ENCODE data around the gene RGS19. TPM values are rescaled to one million over a fixed set of nuclear protein-coding genes. Genes with fewer than 3 reads are reported as not detected.

Gene RGS19
- polyA plus RNA-seq, 1 of the 3 experiments (the other 2 are of a cell fraction), result 20.5 TPM

DNA sequence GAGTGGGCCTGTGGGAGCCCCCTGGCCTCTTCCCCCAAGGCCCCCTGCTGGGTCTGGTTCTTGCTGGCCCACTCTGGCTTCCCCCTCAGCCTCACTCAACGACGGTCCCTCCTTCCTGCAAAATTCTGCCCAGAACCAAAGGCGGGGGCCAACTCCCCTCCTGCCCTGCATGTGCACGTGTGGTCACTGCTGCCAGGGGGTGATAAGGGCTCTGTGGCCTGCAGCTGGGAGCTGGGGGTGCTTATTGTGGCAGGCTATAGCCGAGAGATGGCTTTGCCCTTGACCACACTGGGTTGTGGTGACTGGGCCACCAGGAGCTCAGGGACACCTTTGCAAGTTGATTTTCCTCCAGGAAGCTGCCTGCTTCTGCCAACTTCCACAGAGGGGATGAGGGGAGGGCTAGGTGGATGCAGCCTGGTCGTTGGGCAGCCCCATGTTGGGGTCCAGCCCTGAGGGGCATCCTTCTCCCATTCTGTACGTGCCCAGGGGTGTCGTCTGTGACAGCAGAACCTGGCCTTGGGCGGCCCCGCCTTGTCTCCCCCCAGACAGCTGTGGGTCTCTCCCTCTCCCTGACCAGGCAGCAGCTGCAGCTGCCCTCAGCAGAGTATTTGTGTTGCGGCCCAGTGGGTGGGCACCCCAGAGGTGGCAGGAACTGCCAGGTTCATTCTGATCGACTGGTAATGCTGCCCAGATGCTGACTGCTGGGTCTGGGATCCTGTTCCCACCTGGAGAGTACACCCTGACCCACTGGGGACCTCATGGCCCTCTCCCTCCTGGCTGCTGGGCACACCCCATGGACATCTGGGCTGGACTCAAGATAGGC lies 10.7 kb downstream of the RGS19 start:
- Histone ChIP-seq H3K4me1 (ENCODE audit: control insufficient read depth in 1 of 2, insufficient read depth in 2 of 2, low read depth in 1 of 2, low read length in 1 of 2) (peaks cover 9 to 14% of the 10 kb centered on the region in 2 experiments; a peak in 2 of 4 replicates), H3K9me3 (no peaks in the 10 kb centered on the region), H3K36me3 (replicated peaks in 1 of 2; ENCODE audit: control insufficient read depth in 1 of 2, insufficient read depth in 2 of 2, low read length in 1 of 2) (peaks cover 0 to 14% of the 10 kb centered on the region in 2 experiments), H4K20me1 (ENCODE audit: insufficient read depth) (no peaks in the 10 kb centered on the region), H3K27ac (ENCODE audit: low read depth in 2 of 2, low read length in 1 of 2) (no peak overlapping the region), H3K79me2 (ENCODE audit: insufficient read depth) (peaks cover 8% of the 10 kb centered on the region; the same call in 1 of the 2 replicates), H3K9ac (no peak overlapping the region), H3F3A (replicated peaks; ENCODE audit: insufficient read depth) (peaks cover 4% of the 10 kb centered on the region), H3K4me2 (no peak overlapping the region), H3K4me3 (ENCODE audit: low read depth in 2 of 2, low read length in 1 of 2) (no peak overlapping the region), H2AFZ (ENCODE audit: low read depth) (no peak overlapping the region), H3K9me2 (no peaks in the 10 kb centered on the region), H3K27me3 (ENCODE audit: insufficient read depth) (no peaks in the 10 kb centered on the region)
- CTCF ChIA-PET, result interaction anchor here (0.7 to 2.9 kb wide), 11 partner anchors 10 to 94 kb away, joined by 3 to 21 read pairs (median 4); partner anchors contain the start of genes LKAAEAR1, OPRL1 and RGS19
- POLR2A ChIA-PET, result no interaction called here
- TF ChIP-seq MXI1 (IDR thresholded peaks at IDR 0.05; ENCODE audit: low read depth, low read length) (no peak), MEF2A (IDR thresholded peaks at IDR 0.05; ENCODE audit: borderline replicate concordance, low read depth) (no peak), RAD21 (IDR thresholded peaks at IDR 0.05; ENCODE audit: low read length) (no peak), JUND (IDR thresholded peaks at IDR 0.05) (no peak), SIN3A (IDR thresholded peaks at IDR 0.05; ENCODE audit: borderline replicate concordance, low read depth, low read length) (no peak), NFIC (IDR thresholded peaks at IDR 0.05; ENCODE audit: borderline replicate concordance) (no peak), FOSL2 (IDR thresholded peaks at IDR 0.05; ENCODE audit: borderline replicate concordance, low read depth) (no peak), REST (IDR thresholded peaks at IDR 0.05; ENCODE audit: low read depth, low read length) (no peak), TEAD4 (IDR thresholded peaks at IDR 0.05; ENCODE audit: borderline replicate concordance, insufficient read depth) (no peak)
- TF ChIP-seq, protein P1, sequence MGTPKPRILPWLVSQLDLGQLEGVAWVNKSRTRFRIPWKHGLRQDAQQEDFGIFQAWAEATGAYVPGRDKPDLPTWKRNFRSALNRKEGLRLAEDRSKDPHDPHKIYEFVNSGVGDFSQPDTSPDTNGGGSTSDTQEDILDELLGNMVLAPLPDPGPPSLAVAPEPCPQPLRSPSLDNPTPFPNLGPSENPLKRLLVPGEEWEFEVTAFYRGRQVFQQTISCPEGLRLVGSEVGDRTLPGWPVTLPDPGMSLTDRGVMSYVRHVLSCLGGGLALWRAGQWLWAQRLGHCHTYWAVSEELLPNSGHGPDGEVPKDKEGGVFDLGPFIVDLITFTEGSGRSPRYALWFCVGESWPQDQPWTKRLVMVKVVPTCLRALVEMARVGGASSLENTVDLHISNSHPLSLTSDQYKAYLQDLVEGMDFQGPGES (IDR thresholded peaks at IDR 0.05; ENCODE audit: low read depth, low read length), result no peak
- WGBS (ENCODE audit: low lambda C conversion rate), result 80% methylated on average over 1 of the region's 12 CpGs
- no peak for DNase-seq

Measured in SK-N-SH (cell line).